Transverse colon (tissue), 3 donors: ENCODE results near the gene AGXT2.

Source experiments
- POLR2A ChIP-seq: fragments of 450-650 bp; IDR thresholded peaks from one replicate; pipeline ENCODE4 v1.6.1; 2016; ENCODE audit warnings: antibody characterized with exemption, mild to moderate bottlenecking, moderate library complexity
- POLR2AphosphoS5 ChIP-seq, 3 donors: sonication (generic); formaldehyde crosslinking; IDR thresholded peaks; one replicate each; pipeline ENCODE4 v1.6.1; 2016; ENCODE audit warnings: antibody characterized with exemption in 3 of 3

DNA sequence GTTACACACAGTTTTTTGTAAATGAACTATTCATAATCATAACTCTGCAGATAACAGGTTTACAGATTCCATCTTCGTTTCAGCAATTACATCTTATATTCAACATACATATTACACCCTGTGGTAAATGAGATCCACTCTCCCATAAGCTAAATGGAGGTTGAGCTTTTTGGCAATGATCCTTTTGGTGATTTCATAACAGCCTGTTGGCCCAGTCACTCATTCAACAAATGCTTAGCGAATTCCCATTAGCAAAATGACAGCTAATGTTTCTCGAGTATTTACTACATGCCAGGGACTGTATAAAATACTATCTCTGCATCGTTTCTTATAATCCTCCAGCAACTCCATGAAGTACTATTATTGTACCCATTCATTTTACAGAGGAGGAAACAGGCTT lies 25.4 kb upstream of the AGXT2 start:
- no peak for TF ChIP-seq POLR2AphosphoS5 (IDR thresholded peaks at IDR 0.05)
- no peak for TF ChIP-seq POLR2A
